ENCODE data around the gene FGR.

The FGR gene

DNA sequence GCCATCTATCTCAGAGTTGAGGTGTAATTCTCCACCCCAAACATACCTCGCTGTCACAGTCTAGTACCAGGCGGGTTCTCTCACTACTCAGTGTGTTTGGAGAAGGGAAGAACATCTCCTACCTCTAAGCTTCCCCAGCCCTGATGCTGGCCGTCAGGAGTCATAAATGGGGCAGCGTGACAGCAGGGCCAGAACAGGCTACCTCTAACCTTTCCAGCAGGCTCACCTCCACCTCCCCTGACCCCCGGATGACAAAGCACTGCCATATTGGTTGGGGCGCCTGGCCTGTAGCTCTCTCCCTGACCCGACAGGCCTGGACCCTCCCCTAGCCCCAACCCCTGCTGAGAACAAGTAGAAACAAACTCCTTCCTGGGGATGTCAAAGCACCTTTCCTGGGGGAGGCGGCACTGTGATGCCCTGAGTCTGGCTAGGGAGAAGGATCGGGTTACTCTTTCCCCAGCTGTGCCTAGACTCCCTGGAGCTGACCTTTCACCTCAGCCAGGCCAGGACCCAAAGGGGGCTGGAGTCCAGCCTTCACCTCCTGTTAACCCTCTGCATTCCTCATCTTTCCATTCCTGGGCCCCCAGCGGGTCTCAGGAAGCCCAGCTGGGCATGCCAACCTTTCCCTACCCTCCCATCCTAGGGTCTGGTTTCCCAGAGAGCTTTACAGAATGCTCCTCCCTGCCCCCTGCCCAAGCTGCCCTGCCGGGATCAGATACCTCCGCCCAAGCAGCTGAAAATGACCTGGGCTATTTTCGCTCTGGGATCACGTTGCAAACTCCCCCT lies 65.3 kb downstream of the FGR start:
- no peaks in the 10 kb centered on the region for H3K9me3 Mint-ChIP-seq
- H3K27me3 Mint-ChIP-seq = no peaks in the 10 kb centered on the region
- H3K4me1 Mint-ChIP-seq (ENCODE audit: low read depth) = peaks cover 30% of the 10 kb centered on the region
- H3K4me3 Mint-ChIP-seq = no peak overlapping the region
- H3K27ac Mint-ChIP-seq = no peak overlapping the region
- H3K36me3 Mint-ChIP-seq (ENCODE audit: low read depth) = no peaks in the 10 kb centered on the region

- H3K4me3 Mint-ChIP-seq = peak overlapping the region; percentile 72
- H3K27me3 Mint-ChIP-seq = no peaks in the 10 kb centered on the region
- H3K9me3 Mint-ChIP-seq = no peaks in the 10 kb centered on the region
- no peak overlapping the region for H3K27ac Mint-ChIP-seq
- no peaks in the 10 kb centered on the region for H3K36me3 Mint-ChIP-seq (ENCODE audit: low read depth)
- peaks cover 27% of the 10 kb centered on the region for H3K4me1 Mint-ChIP-seq (ENCODE audit: low read depth)
Observed at GRCh38 chr1:27569088-27569460, 65.9 kb downstream of the FGR start.

DNA sequence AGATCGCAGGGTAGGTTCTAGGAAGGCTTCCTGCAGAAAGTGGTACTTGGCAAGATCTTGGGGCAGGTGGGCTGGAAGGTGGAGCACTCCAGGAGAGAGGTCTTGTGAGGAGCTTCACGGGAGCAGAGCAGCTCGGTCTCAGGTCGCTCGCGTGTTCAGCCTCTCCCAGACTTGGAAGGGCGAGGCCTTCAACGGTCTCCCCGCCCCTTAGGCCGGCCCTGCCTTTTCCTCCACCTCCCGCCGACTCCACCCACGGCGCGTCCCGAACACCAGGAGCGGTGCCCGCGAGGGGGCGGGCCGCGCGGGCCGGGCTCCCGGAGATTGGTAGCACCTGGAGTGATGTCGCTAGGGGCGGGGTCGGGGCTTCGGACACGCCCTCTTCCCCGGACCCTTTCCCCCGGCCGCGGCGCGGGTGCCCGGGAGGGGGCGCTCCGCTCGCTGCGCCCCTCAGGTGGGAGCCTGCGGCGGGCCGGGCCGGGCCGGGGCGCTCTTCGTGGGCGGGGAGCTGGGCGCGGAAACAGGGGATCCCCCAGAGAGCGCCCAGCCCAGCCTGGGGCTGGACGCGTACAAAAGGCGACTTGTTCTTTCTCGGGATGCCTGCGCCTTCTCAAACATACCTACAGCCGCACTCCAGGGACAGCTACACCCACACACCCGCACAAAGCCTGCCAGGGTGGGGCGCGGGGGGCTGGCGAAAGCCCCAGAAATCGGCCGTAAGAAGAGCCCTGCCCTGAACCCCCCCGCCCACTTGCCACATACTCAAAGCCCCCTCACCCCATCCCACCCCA lies 66.5 kb downstream of the FGR start:
- Mint-ChIP-seq H3K27me3 (no peaks in the 10 kb centered on the region), H3K4me1 (ENCODE audit: low read depth) (peaks cover 26% of the 10 kb centered on the region), H3K27ac (no peak overlapping the region), H3K9me3 (no peaks in the 10 kb centered on the region), H3K4me3 (peak overlapping the region; percentile 72), H3K36me3 (ENCODE audit: low read depth) (no peaks in the 10 kb centered on the region)

DNA sequence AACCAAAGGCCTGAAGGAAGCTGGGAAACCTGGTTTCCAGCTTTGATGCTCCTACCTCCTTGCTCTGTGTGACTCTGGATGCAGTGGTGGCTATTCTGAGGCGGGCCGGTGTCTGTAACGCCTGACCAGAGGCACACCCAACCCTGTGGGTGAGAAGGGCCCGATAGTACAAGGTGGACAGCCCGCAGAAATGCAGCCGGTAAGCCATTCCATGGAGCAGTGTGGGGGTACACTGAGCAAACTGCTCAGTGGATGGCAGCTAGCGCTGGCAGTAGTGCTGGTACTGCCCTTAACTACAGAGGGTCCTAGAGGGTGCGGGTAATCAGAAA lies 67.0 kb downstream of the FGR start:
- Mint-ChIP-seq H3K4me1 (ENCODE audit: low read depth) (peaks cover 31% of the 10 kb centered on the region), H3K36me3 (ENCODE audit: low read depth) (no peaks in the 10 kb centered on the region), H3K27ac (no peak overlapping the region), H3K9me3 (no peaks in the 10 kb centered on the region), H3K4me3 (peak overlapping the region; percentile 52), H3K27me3 (no peaks in the 10 kb centered on the region)

GRCh38 chr1:27567146-27567526 lies 67.8 kb downstream of the FGR start:
- H3K36me3 Mint-ChIP-seq (ENCODE audit: low read depth) = no peaks in the 10 kb centered on the region
- no peaks in the 10 kb centered on the region for H3K9me3 Mint-ChIP-seq
- H3K4me3 Mint-ChIP-seq = no peak overlapping the region
- H3K27ac Mint-ChIP-seq = no peak overlapping the region
- H3K4me1 Mint-ChIP-seq (ENCODE audit: low read depth) = peaks cover 32% of the 10 kb centered on the region
- no peaks in the 10 kb centered on the region for H3K27me3 Mint-ChIP-seq

GRCh38 chr1:27566462-27567145 lies 68.4 kb downstream of the FGR start:
- Mint-ChIP-seq H3K27me3 (no peaks in the 10 kb centered on the region), H3K27ac (no peak overlapping the region), H3K4me1 (ENCODE audit: low read depth) (peaks cover 28% of the 10 kb centered on the region), H3K4me3 (no peak overlapping the region), H3K36me3 (ENCODE audit: low read depth) (no peaks in the 10 kb centered on the region), H3K9me3 (no peaks in the 10 kb centered on the region)

- no peak overlapping the region for H3K4me3 Mint-ChIP-seq
- H3K4me1 Mint-ChIP-seq (ENCODE audit: low read depth) = peaks cover 28% of the 10 kb centered on the region
- H3K36me3 Mint-ChIP-seq (ENCODE audit: low read depth) = no peaks in the 10 kb centered on the region
- no peaks in the 10 kb centered on the region for H3K27me3 Mint-ChIP-seq
- H3K9me3 Mint-ChIP-seq = no peaks in the 10 kb centered on the region
- no peak overlapping the region for H3K27ac Mint-ChIP-seq
Observed at GRCh38 chr1:27564710-27565649, 70.0 kb downstream of the FGR start.

DNA sequence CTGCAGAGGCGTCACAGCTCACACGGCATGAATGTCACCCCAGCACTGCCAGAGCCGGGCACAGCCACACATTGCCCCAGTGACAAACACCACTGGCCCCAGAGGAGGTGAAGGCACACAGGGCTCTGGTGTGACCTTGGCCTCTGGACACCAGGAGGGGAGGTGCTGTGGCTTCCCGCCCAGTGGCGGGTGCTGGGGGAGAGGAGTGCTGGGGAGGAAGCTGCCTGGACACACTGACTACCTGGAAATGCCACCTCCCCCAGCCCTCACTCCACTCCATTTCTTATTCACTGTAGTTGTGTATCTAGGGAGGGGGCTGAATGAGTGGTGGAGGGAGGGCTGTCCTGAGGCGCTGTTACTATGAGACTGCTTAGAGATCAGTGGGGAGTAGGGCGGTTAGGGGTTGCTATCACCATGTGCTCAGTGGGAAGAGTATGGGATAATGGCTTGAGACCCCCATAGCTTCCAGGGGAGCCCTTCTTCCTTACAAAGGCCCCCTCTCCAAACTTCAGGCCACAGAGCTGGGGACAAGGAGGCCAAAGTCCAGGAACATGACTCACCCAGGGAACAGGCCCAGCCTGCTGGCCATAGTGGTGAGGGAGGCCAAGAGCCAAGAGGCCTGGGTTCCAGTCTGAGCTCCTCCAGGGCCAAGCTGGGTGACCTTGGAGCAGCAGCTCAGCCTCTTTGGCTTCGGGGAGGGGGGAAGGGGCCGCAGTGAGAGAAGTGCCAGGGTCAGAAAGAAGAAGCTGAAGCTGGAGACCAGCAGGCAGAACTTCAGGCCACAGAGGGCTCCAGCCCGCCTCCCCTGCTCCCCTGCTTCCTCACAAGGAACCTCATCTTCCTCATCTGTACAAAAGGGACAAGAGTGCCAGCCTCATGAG lies 71.2 kb downstream of the FGR start:
- Mint-ChIP-seq H3K36me3 (ENCODE audit: low read depth) (no peaks in the 10 kb centered on the region), H3K9me3 (no peaks in the 10 kb centered on the region), H3K27me3 (no peaks in the 10 kb centered on the region), H3K4me1 (ENCODE audit: low read depth) (peaks cover 22% of the 10 kb centered on the region), H3K27ac (no peak overlapping the region), H3K4me3 (no peak overlapping the region)

GRCh38 chr1:27563341-27563590 lies 71.7 kb downstream of the FGR start:
- no peak overlapping the region for H3K27ac Mint-ChIP-seq
- H3K27me3 Mint-ChIP-seq = no peaks in the 10 kb centered on the region
- no peaks in the 10 kb centered on the region for H3K9me3 Mint-ChIP-seq
- H3K36me3 Mint-ChIP-seq (ENCODE audit: low read depth) = no peaks in the 10 kb centered on the region
- peaks cover 20% of the 10 kb centered on the region for H3K4me1 Mint-ChIP-seq (ENCODE audit: low read depth)
- H3K4me3 Mint-ChIP-seq = no peak overlapping the region

- peaks cover 15% of the 10 kb centered on the region for H3K4me1 Mint-ChIP-seq (ENCODE audit: low read depth)
- no peaks in the 10 kb centered on the region for H3K36me3 Mint-ChIP-seq (ENCODE audit: low read depth)
Observed at GRCh38 chr1:27562534-27563340, 72.2 kb downstream of the FGR start.

More at GRCh38 chr1:27562534-27563340, 72.2 kb downstream of the FGR start:
- no peak overlapping the region for H3K27ac Mint-ChIP-seq
- H3K27me3 Mint-ChIP-seq = no peaks in the 10 kb centered on the region
- H3K9me3 Mint-ChIP-seq = no peaks in the 10 kb centered on the region
- no peak overlapping the region for H3K4me3 Mint-ChIP-seq

Measured in stimulated activated naive CD8-positive, alpha-beta T cell treated with anti-CD3 and anti-CD28 coated beads, Interleukin-15, Interleukin-2, amounts not matched to agents 100 ng/mL and 50 ng/mL, for 24 hours (primary cell).